Activated CD4-positive, alpha-beta T cell treated with anti-CD3 and anti-CD28 coated beads, Interleukin-2, amount 10 ng/mL, durations not matched to agents 24 days and 14 days (primary cell): ENCODE data around the gene CPZ. TPM values are rescaled to one million over a fixed set of nuclear protein-coding genes. Genes with fewer than 3 reads are reported as not detected.
"Not testable (repeated sequence)": the region's sequence is repeated elsewhere in the genome, so short reads cannot be mapped to it uniquely, and the experiment has no call there.

Experiments used
- DNase-seq: peaks from one replicate; pipeline ENCODE4 v3.0.0; 2022
- H3K27ac Mint-ChIP-seq: one replicate; pipeline ENCODE4 v1.8.0; 2022; ENCODE audit warnings: mild to moderate bottlenecking, mixed read lengths
- H3K27me3 Mint-ChIP-seq: one replicate; pipeline ENCODE4 v1.8.0; 2022; ENCODE audit warnings: mixed read lengths
- H3K36me3 Mint-ChIP-seq: one replicate; pipeline ENCODE4 v1.8.0; 2022; ENCODE audit warnings: low read depth, mild to moderate bottlenecking, mixed read lengths
- H3K4me1 Mint-ChIP-seq: one replicate; pipeline ENCODE4 v1.8.0; 2021; ENCODE audit warnings: mixed read lengths
- H3K4me3 Mint-ChIP-seq: one replicate; pipeline ENCODE4 v1.8.0; 2022; ENCODE audit warnings: mild to moderate bottlenecking, moderate library complexity, mixed read lengths
- H3K9me3 Mint-ChIP-seq: one replicate; pipeline ENCODE4 v1.8.0; 2021; ENCODE audit warnings: mixed read lengths
- intact Hi-C: fragments of 100-400 bp; cut with micrococcal nuclease; formaldehyde crosslinking; loops from one replicate; pipeline ENCODE4 v1.15.1; 2023
- total RNA-seq: library from RNA; stranded (reverse); gene quantifications from 2 replicates; pipeline ENCODE4 v1.2.3, GENCODE V29; 2022

Gene CPZ
- total RNA-seq, 1 donor from 2014 or later: not detected

GRCh38 chr4:8654139-8654538 lies 61.6 kb downstream of the CPZ start:
- H3K27ac Mint-ChIP-seq, DNase-seq, intact Hi-C loops, H3K36me3 Mint-ChIP-seq, H3K27me3 Mint-ChIP-seq, H3K9me3 Mint-ChIP-seq, H3K4me3 Mint-ChIP-seq, H3K4me1 Mint-ChIP-seq: not testable (repeated sequence)

DNA sequence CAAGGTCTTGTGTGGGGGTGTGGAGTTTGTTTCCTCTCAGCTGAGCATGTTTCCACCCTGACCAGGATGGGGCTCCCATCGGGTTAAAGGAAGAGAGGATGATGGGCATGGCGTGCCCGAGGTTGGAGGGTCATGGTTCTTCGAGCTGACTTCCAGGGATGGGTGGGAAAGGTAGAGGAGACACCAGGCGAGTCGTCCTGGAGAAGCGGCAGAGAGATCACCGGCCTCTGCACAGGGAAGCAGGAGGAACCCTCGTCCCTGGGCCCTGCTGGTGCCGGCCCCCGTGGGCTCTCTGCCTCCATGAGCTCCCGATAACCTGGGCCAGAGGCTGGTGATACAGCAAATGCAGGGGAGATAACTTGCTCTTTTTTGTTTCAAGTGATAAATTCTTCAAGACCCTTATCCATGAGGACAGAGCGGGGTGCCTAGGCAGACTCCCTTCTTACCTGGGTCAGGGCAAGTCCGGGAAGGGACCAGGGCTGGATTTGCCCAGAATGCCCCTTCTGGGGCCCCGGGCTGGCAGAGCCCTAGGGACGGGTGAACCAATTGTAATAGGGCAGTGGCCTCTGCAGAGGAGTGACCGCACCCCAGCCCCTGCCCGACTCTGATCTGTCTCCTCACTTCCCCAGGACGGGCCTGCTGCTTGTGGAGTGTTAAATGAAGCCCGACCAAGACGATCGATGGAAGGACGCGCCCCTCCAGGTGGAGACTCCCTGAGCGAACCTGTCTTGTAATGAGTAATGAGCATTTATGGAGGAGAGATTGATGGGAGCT lies 63.0 kb downstream of the CPZ start:
- no peaks in the 10 kb centered on the region for H3K36me3 Mint-ChIP-seq
- no peak for DNase-seq
- no peaks in the 10 kb centered on the region for H3K4me1 Mint-ChIP-seq
- H3K9me3 Mint-ChIP-seq: peaks cover 4% of the 10 kb centered on the region
- peaks cover 2% of the 10 kb centered on the region for H3K27me3 Mint-ChIP-seq
- H3K27ac Mint-ChIP-seq: no peak overlapping the region
- intact Hi-C loops: no loop called here
- no peak overlapping the region for H3K4me3 Mint-ChIP-seq

GRCh38 chr4:8656185-8656517 lies 63.6 kb downstream of the CPZ start:
- no peak overlapping the region for H3K27ac Mint-ChIP-seq
- peaks cover 4% of the 10 kb centered on the region for H3K9me3 Mint-ChIP-seq
- H3K36me3 Mint-ChIP-seq: no peaks in the 10 kb centered on the region
- intact Hi-C loops: no loop called here
- peaks cover 2% of the 10 kb centered on the region for H3K27me3 Mint-ChIP-seq
- no peak for DNase-seq
- no peak overlapping the region for H3K4me3 Mint-ChIP-seq
- no peaks in the 10 kb centered on the region for H3K4me1 Mint-ChIP-seq

DNA sequence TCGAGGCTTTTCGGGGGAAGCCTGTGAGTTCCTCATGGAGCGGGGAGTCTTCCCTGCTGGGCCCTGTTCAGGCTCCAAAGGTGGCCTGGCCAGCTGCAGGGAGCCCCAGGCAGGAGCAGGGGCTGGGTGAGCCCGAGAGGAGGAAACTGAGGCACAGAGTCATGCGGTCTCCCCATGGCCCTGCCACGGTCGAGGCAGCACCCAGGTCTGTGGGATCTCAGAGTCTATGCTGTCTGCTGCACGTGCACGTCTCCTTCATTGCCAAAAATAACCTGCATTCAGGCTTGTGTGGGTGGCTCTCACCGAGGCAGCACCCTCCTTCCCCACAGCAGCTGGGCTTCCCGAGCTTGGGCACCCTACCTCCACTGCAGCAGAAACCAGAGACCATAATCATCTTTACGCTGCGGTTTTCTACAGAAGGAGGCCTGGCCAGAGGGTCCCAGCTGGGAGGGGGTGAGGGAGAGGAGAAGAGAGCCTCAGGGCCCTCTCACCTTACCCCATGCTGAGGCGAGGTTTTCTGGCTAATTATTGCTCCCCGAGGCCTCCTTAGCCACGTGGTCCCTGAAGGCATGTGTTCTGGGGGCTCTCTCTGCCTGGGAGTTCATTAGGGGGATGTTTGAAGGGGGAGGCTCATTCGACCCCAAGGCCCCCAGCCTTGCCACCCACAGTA lies 64.3 kb downstream of the CPZ start:
- DNase-seq: no peak
- intact Hi-C loops: no loop called here
- no peaks in the 10 kb centered on the region for H3K36me3 Mint-ChIP-seq
- no peak overlapping the region for H3K4me3 Mint-ChIP-seq
- H3K4me1 Mint-ChIP-seq: no peaks in the 10 kb centered on the region
- H3K27ac Mint-ChIP-seq: no peak overlapping the region
- H3K27me3 Mint-ChIP-seq: peaks cover 2% of the 10 kb centered on the region
- H3K9me3 Mint-ChIP-seq: peaks cover 4% of the 10 kb centered on the region

DNA sequence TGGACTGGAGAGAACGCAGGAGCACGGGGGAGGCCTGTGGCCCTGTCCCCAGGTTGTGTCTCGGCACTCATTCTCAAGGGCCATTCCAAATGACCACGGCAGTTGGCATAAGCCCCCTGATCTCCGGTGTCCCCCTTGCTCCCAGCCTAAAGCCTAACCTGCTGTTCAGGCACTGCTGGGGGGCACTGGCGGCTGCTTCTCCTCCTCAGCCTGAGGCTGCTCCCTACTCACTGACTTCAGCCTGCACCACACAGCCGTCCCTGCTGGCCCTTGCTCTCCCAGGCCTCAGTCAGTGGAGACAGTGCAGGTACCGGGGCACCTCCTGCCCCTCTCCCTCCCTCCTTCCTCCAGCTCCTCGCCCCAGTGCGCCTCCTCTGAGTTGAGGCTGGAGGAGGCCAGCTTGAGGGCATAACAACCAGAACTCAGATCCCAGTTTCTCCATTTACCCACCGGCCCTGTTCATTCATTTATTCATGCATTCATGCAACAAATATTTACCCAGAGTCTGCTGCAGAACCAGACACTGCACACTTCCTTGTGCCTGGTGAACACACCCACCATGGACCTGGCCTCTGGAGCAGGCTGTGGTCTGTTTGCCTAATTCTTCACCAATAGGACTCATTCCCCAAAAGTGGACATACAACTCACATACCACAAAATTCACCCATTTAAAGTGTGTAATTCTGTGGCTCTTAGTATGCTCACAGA lies 65.0 kb downstream of the CPZ start:
- intact Hi-C loops: no loop called here
- H3K4me3 Mint-ChIP-seq: no peak overlapping the region
- H3K27ac Mint-ChIP-seq: no peak overlapping the region
- no peaks in the 10 kb centered on the region for H3K4me1 Mint-ChIP-seq
- H3K36me3 Mint-ChIP-seq: no peaks in the 10 kb centered on the region
- no peak for DNase-seq
- peaks cover 4% of the 10 kb centered on the region for H3K9me3 Mint-ChIP-seq
- peaks cover 2% of the 10 kb centered on the region for H3K27me3 Mint-ChIP-seq

- H3K4me3 Mint-ChIP-seq: no peak overlapping the region
- intact Hi-C loops: no loop called here
- peaks cover 2% of the 10 kb centered on the region for H3K27me3 Mint-ChIP-seq
- no peak overlapping the region for H3K27ac Mint-ChIP-seq
- H3K9me3 Mint-ChIP-seq: no peaks in the 10 kb centered on the region
- H3K4me1 Mint-ChIP-seq: no peaks in the 10 kb centered on the region
- no peaks in the 10 kb centered on the region for H3K36me3 Mint-ChIP-seq
- DNase-seq: no peak
Observed at GRCh38 chr4:8662776-8663175, 70.2 kb downstream of the CPZ start.

GRCh38 chr4:8664031-8664805 lies 71.7 kb downstream of the CPZ start:
- intact Hi-C loops: no loop called here
- H3K36me3 Mint-ChIP-seq: no peaks in the 10 kb centered on the region
- no peak overlapping the region for H3K4me3 Mint-ChIP-seq
- no peaks in the 10 kb centered on the region for H3K9me3 Mint-ChIP-seq
- no peaks in the 10 kb centered on the region for H3K4me1 Mint-ChIP-seq
- no peak for DNase-seq
- H3K27me3 Mint-ChIP-seq: peaks cover 6% of the 10 kb centered on the region
- no peak overlapping the region for H3K27ac Mint-ChIP-seq

DNA sequence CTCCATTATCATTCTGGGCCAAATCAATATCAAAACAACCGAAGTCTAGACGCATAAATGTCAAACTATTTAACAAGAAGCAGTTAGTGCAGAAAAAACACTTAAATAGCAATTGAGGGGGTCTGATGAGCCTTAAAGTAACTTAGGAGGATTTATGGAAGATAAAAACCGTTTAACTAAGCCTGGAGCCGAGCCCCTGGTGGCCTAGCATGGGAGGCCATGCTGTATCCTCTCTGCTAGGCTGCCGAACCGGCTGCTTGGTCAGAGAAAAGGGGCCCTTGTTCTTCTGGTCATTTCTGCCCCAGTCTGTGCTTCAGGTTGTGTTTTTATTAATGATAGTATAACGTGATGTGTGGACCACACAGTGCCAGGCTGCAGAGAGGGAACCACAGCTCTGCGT lies 72.4 kb downstream of the CPZ start:
- intact Hi-C loops: no loop called here
- Mint-ChIP-seq H3K36me3 (no peaks in the 10 kb centered on the region), H3K27ac (no peak overlapping the region), H3K4me1 (no peaks in the 10 kb centered on the region), H3K9me3 (no peaks in the 10 kb centered on the region), H3K4me3 (no peak overlapping the region), H3K27me3 (peaks cover 6% of the 10 kb centered on the region)
- no peak for DNase-seq

- peaks cover 3% of the 10 kb centered on the region for H3K27me3 Mint-ChIP-seq
- DNase-seq: no peak
- H3K4me1 Mint-ChIP-seq: no peaks in the 10 kb centered on the region
- no peaks in the 10 kb centered on the region for H3K9me3 Mint-ChIP-seq
- H3K36me3 Mint-ChIP-seq: no peaks in the 10 kb centered on the region
- no peak overlapping the region for H3K4me3 Mint-ChIP-seq
- intact Hi-C loops: no loop called here
- no peak overlapping the region for H3K27ac Mint-ChIP-seq
Observed at GRCh38 chr4:8665406-8666360, 73.1 kb downstream of the CPZ start.

- H3K36me3 Mint-ChIP-seq: no peaks in the 10 kb centered on the region
- no peak overlapping the region for H3K4me3 Mint-ChIP-seq
- no peaks in the 10 kb centered on the region for H3K9me3 Mint-ChIP-seq
- H3K27ac Mint-ChIP-seq: no peak overlapping the region
- intact Hi-C loops: no loop called here
- DNase-seq: no peak
- no peaks in the 10 kb centered on the region for H3K4me1 Mint-ChIP-seq
- H3K27me3 Mint-ChIP-seq: peaks cover 3% of the 10 kb centered on the region
Observed at GRCh38 chr4:8666581-8666980, 74.0 kb downstream of the CPZ start.
